ENCODE results near the gene PHF2. TPM values are rescaled to one million over a fixed set of nuclear protein-coding genes. Genes with fewer than 3 reads are reported as not detected.

The PHF2 gene
- polyA plus RNA-seq, 1 of the 3 experiments (the other 2 are of a cell fraction), result 11.2 TPM

DNA sequence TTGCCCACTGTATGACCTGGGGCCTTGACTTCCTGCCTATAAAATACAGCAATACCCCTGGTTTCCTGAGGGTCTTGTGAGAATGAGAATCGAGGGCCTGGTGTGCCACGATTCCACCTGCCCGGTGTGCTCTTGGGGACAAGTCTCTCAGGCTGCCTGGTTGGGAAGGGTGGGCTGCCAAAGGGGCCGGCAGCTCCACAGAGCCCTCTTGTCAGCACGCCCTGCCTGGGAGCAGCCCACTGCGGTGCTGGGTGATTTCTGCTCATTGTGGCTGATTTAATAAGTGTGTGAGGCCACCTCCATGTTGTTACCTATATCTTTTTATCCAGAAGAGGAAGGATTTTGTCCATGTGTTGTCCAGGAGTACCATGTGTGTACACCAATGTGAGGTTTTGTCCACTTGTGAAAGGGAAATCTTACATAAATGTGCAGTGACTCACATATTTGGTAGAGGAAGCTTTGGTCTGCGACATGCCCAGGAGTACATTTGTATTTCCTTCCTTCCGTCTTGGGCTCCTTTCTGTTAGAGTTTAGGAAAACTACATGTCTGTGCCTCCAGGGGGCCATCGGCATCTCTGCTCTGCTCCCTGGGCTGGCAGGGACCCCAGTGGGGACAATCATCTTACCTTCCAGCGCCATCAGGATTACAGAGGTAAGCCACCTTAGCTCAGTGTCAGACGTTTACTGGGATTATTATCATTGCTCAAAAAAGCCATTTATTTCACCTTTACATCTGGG is 108.6 kb downstream of the PHF2 start:
- DNase-seq, result no peak
- WGBS (ENCODE audit: low lambda C conversion rate), result 37% methylated on average over 8 of the region's 11 CpGs

DNA sequence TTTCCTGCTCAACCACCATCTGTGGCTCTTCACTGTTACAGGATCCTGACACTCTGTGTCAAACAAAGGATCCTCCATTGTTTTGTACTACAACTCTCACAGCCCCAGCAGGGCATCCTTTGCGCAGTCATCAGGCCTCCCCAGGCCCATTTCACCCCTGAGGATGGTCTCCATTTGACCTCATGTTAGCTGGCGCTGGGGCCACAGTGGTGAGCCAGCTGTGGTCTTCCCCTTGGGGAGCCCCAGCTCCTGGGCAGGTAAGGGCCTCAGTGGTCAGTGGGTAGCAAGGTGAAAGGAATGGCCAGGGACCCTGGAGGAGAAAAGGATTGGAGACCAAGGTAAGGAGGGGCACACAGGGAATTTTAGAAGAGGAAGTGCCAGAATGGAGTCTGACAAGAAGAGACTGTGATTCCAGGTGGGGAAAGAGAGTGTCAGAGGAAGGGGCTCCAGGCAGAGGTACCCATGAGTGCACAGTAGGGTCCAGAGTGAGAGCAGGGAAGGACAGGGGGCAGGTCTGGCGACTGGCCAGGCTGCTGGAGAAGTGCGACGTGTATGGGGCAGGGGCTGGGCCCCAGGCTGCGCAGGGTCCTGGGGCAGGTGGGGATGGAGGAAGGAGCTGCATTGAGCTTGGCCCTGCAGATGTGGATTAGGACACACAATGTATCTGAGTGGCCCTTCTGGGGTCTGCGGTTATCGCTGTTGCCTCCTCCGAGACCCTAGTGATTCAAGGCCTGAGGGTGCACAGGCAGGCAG is 109.9 kb downstream of the PHF2 start:
- TF ChIP-seq CHD2 (IDR thresholded peaks at IDR 0.05; ENCODE audit: low read length, partially characterized antibody) (no peak), EZH2phosphoT487 (IDR thresholded peaks at IDR 0.05; ENCODE audit: borderline replicate concordance, low read depth) (no peak)
- TF ChIP-seq, protein P1, sequence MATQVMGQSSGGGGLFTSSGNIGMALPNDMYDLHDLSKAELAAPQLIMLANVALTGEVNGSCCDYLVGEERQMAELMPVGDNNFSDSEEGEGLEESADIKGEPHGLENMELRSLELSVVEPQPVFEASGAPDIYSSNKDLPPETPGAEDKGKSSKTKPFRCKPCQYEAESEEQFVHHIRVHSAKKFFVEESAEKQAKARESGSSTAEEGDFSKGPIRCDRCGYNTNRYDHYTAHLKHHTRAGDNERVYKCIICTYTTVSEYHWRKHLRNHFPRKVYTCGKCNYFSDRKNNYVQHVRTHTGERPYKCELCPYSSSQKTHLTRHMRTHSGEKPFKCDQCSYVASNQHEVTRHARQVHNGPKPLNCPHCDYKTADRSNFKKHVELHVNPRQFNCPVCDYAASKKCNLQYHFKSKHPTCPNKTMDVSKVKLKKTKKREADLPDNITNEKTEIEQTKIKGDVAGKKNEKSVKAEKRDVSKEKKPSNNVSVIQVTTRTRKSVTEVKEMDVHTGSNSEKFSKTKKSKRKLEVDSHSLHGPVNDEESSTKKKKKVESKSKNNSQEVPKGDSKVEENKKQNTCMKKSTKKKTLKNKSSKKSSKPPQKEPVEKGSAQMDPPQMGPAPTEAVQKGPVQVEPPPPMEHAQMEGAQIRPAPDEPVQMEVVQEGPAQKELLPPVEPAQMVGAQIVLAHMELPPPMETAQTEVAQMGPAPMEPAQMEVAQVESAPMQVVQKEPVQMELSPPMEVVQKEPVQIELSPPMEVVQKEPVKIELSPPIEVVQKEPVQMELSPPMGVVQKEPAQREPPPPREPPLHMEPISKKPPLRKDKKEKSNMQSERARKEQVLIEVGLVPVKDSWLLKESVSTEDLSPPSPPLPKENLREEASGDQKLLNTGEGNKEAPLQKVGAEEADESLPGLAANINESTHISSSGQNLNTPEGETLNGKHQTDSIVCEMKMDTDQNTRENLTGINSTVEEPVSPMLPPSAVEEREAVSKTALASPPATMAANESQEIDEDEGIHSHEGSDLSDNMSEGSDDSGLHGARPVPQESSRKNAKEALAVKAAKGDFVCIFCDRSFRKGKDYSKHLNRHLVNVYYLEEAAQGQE (IDR thresholded peaks at IDR 0.05; ENCODE audit: low read depth, low read length), result no peak
- Histone ChIP-seq H3K9ac (no peak overlapping the region), H3K4me2 (no peak overlapping the region), H4K20me1 (ENCODE audit: insufficient read depth) (no peaks in the 10 kb centered on the region), H3K9me2 (no peaks in the 10 kb centered on the region), H3K27ac (ENCODE audit: low read depth in 2 of 2, low read length in 1 of 2) (no peak overlapping the region), H3K4me3 (ENCODE audit: low read depth in 2 of 2, low read length in 1 of 2) (no peak overlapping the region), H2AFZ (ENCODE audit: low read depth) (no peak overlapping the region), H3K4me1 (ENCODE audit: control insufficient read depth in 1 of 2, insufficient read depth in 2 of 2, low read depth in 1 of 2, low read length in 1 of 2) (no peaks in the 10 kb centered on the region), H3K27me3 (ENCODE audit: insufficient read depth) (no peaks in the 10 kb centered on the region), H3K79me2 (ENCODE audit: insufficient read depth) (no peaks in the 10 kb centered on the region), H3K36me3 (replicated peaks in 1 of 2; ENCODE audit: control insufficient read depth in 1 of 2, insufficient read depth in 2 of 2, low read length in 1 of 2) (no peaks in the 10 kb centered on the region), H3F3A (replicated peaks; ENCODE audit: insufficient read depth) (no peaks in the 10 kb centered on the region), H3K9me3 (peaks cover 12% of the 10 kb centered on the region; the same call in 1 of the 2 replicates)
- 68% methylated on average over 8 of the region's 9 CpGs for WGBS (ENCODE audit: low lambda C conversion rate)
- POLR2A ChIA-PET, result no interaction called here
- CTCF ChIA-PET, result interaction anchor here (1.0 to 1.8 kb wide), 6 partner anchors 11 to 328 kb away, joined by 3 to 6 read pairs (median 4); no protein-coding TSS in a partner anchor
- no peak for DNase-seq

More for the DNA sequence above, 108.6 kb downstream of the PHF2 start:
- no peaks in the 10 kb centered on the region for H3K27me3 ChIP-seq (ENCODE audit: insufficient read depth)
- no peaks in the 10 kb centered on the region for H4K20me1 ChIP-seq (ENCODE audit: insufficient read depth)
- no peaks in the 10 kb centered on the region for H3K36me3 ChIP-seq (replicated peaks in 1 of 2; ENCODE audit: control insufficient read depth in 1 of 2, insufficient read depth in 2 of 2, low read length in 1 of 2)
- no peak overlapping the region for H2AFZ ChIP-seq (ENCODE audit: low read depth)
- POLR2A ChIA-PET, result no interaction called here
- H3K9me2 ChIP-seq, result no peaks in the 10 kb centered on the region
- peaks cover 0 to 2% of the 10 kb centered on the region in 2 experiments; a peak in 1 of 4 replicates for H3K4me1 ChIP-seq (ENCODE audit: control insufficient read depth in 1 of 2, insufficient read depth in 2 of 2, low read depth in 1 of 2, low read length in 1 of 2)
- H3K27ac ChIP-seq (ENCODE audit: low read depth in 2 of 2, low read length in 1 of 2), result no peak overlapping the region
- no peaks in the 10 kb centered on the region for H3F3A ChIP-seq (replicated peaks; ENCODE audit: insufficient read depth)
- H3K79me2 ChIP-seq (ENCODE audit: insufficient read depth), result no peaks in the 10 kb centered on the region
- H3K9ac ChIP-seq, result no peak overlapping the region
- H3K9me3 ChIP-seq, result peaks cover 4% of the 10 kb centered on the region; the same call in 1 of the 2 replicates
- no peak overlapping the region for H3K4me2 ChIP-seq
- H3K4me3 ChIP-seq (ENCODE audit: low read depth in 2 of 2, low read length in 1 of 2), result no peak overlapping the region
- TF ChIP-seq JUND (IDR thresholded peaks at IDR 0.05), result no peak
- no peak for TF ChIP-seq ELF1 (IDR thresholded peaks at IDR 0.05)
- TF ChIP-seq, protein P2, sequence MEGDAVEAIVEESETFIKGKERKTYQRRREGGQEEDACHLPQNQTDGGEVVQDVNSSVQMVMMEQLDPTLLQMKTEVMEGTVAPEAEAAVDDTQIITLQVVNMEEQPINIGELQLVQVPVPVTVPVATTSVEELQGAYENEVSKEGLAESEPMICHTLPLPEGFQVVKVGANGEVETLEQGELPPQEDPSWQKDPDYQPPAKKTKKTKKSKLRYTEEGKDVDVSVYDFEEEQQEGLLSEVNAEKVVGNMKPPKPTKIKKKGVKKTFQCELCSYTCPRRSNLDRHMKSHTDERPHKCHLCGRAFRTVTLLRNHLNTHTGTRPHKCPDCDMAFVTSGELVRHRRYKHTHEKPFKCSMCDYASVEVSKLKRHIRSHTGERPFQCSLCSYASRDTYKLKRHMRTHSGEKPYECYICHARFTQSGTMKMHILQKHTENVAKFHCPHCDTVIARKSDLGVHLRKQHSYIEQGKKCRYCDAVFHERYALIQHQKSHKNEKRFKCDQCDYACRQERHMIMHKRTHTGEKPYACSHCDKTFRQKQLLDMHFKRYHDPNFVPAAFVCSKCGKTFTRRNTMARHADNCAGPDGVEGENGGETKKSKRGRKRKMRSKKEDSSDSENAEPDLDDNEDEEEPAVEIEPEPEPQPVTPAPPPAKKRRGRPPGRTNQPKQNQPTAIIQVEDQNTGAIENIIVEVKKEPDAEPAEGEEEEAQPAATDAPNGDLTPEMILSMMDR (IDR thresholded peaks at IDR 0.05), result peak; percentile 19; the same call in 1 of the 2 replicates
- TF ChIP-seq, protein P3, sequence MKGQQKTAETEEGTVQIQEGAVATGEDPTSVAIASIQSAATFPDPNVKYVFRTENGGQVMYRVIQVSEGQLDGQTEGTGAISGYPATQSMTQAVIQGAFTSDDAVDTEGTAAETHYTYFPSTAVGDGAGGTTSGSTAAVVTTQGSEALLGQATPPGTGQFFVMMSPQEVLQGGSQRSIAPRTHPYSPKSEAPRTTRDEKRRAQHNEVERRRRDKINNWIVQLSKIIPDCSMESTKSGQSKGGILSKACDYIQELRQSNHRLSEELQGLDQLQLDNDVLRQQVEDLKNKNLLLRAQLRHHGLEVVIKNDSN (IDR thresholded peaks at IDR 0.05; ENCODE audit: borderline replicate concordance, low read depth), result no peak
- CTCF ChIA-PET, result interaction anchor here (0.7 to 2.0 kb wide), 9 partner anchors 10 to 529 kb away, joined by 3 to 8 read pairs (median 4); no protein-coding TSS in a partner anchor

Data from SK-N-SH (cell line).